Muscle of leg (tissue), 11 donors: ENCODE results near the gene PIP5K1B. TPM values are rescaled to one million over a fixed set of nuclear protein-coding genes. Genes with fewer than 3 reads are reported as not detected.

ENCODE experiments used
- DNase-seq: peaks from one replicate; pipeline ENCODE4 v3.0.0; 2013
- H3K27ac ChIP-seq: one replicate; pipeline ENCODE4 v1.5.1; 2013; ENCODE audit warnings: mild to moderate bottlenecking, low read length, control low read depth
- H3K27me3 ChIP-seq: one replicate; pipeline ENCODE4 v1.6.1; 2013; ENCODE audit warnings: low read length; ENCODE audit not compliant: control insufficient read depth, insufficient read depth
- H3K36me3 ChIP-seq: one replicate; pipeline ENCODE4 v1.6.1; 2013; ENCODE audit warnings: low read length; ENCODE audit not compliant: control insufficient read depth, insufficient read depth
- H3K4me1 ChIP-seq: one replicate; pipeline ENCODE4 v1.6.1; 2013; ENCODE audit warnings: low read length; ENCODE audit not compliant: control insufficient read depth, insufficient read depth
- H3K4me3 ChIP-seq: one replicate; pipeline ENCODE4 v1.5.1; 2013; ENCODE audit warnings: low read length, control low read depth
- H3K9me3 ChIP-seq: replicated peaks from 2 replicates; pipeline ENCODE4 v1.6.1; 2013; ENCODE audit warnings: low read depth, low read length; ENCODE audit not compliant: control insufficient read depth
- WGBS: methylation state at CpG from one replicate; pipeline ENCODE4 v1.1.5; 2013; ENCODE audit warnings: missing lambda C conversion rate; ENCODE audit not compliant: insufficient coverage; 5-methylcytosine and 5-hydroxymethylcytosine counted together
- polyA plus RNA-seq, 8 donors: library from polyadenylated mRNA; unstranded; fragments of 120-200 nt; gene quantifications; one replicate each; pipeline versions ENCODE4 v1.2.1 to v1.2.3, GENCODE V29; 2013; ENCODE audit warnings: inconsistent platforms in 1 of 8, low replicate concordance in 1 of 8; ENCODE audit not compliant: insufficient read length in 8 of 8, insufficient read depth in 1 of 8
- total RNA-seq: library from RNA; stranded (reverse); fragments of 120-200 nt; gene quantifications from one replicate; pipeline ENCODE4 v1.2.4, GENCODE V29; 2013

PIP5K1B gene
- total and polyA plus RNA-seq, 9 donors, result 0.91 to 3.1 (median 1.3) TPM

DNA sequence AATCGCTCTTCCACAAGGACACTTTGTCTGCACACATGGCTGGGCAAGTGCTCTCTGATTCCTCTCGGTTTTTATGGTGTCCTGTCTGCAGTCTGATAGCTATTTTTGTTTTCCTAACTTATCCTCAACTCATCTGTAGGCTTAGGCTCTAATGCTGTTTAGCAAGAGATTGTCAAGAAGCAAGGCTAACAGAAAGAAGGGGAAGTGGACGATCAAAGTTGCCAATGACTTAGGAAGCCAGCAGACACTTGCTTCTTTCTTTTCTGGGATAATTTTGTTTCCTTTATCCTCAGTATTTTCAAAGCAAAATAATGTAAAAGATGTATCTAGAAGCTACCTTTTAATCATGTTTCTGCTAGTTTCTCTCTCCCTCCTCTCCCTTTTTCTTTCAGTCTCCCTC lies 178.2 kb downstream of the PIP5K1B start:
- WGBS, result 80% methylated on average over 1 of the region's 3 CpGs
- Histone ChIP-seq H3K27me3 (no peaks in the 10 kb centered on the region), H3K36me3 (no peaks in the 10 kb centered on the region), H3K4me3 (no peak overlapping the region), H3K4me1 (no peaks in the 10 kb centered on the region), H3K27ac (no peak overlapping the region), H3K9me3 (no peaks in the 10 kb centered on the region)
- no peak for DNase-seq

GRCh38 chr9:68887232-68887631 lies 182.2 kb downstream of the PIP5K1B start:
- Histone ChIP-seq H3K36me3 (no peaks in the 10 kb centered on the region), H3K9me3 (no peaks in the 10 kb centered on the region), H3K4me1 (no peaks in the 10 kb centered on the region), H3K27ac (no peak overlapping the region), H3K4me3 (no peak overlapping the region), H3K27me3 (no peaks in the 10 kb centered on the region)
- WGBS, result no CpG with 5 or more reads among the region's 1 CpG
- DNase-seq, result no peak

- Histone ChIP-seq H3K4me1 (peaks cover 19% of the 10 kb centered on the region), H3K27me3 (no peaks in the 10 kb centered on the region), H3K27ac (no peak overlapping the region), H3K36me3 (no peaks in the 10 kb centered on the region), H3K9me3 (no peaks in the 10 kb centered on the region), H3K4me3 (no peak overlapping the region)
- WGBS, result 90% methylated on average over 4 of the region's 7 CpGs
- no peak for DNase-seq
These were observed 189.5 kb downstream of the PIP5K1B start for GRCh38 chr9:68894502-68894901.

- Histone ChIP-seq H3K27ac (peak overlapping the region; percentile 38), H3K27me3 (no peaks in the 10 kb centered on the region), H3K4me1 (peaks cover 19% of the 10 kb centered on the region), H3K36me3 (no peaks in the 10 kb centered on the region), H3K9me3 (no peaks in the 10 kb centered on the region), H3K4me3 (no peak overlapping the region)
- peak; percentile 36 for DNase-seq
- WGBS, result no CpG with 5 or more reads among the region's 6 CpGs
These were observed 190.9 kb downstream of the PIP5K1B start for GRCh38 chr9:68895741-68896478.

DNA sequence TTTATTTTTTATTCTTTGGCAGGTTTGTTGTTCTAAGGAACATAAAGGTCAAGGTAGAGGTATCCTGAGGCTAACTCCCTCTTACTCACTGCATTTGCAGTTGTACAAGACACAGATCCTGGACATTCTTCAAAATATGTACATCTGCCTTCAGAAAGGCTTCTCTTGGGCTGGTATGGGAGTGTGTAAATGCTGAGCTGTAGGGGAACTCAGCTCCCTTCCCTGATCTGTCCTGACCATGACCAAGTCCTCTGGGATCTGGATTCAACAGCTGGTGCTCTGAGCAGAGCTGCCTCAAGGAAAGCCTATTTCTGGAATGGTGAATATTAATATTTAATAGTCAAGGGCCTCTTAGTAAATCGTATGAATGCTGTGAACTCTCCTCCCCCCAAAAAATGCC lies 191.4 kb downstream of the PIP5K1B start:
- no CpG with 5 or more reads among the region's 1 CpG for WGBS
- Histone ChIP-seq H3K36me3 (no peaks in the 10 kb centered on the region), H3K9me3 (no peaks in the 10 kb centered on the region), H3K4me3 (no peak overlapping the region), H3K27ac (peak overlapping the region; percentile 24), H3K4me1 (peaks cover 19% of the 10 kb centered on the region), H3K27me3 (no peaks in the 10 kb centered on the region)
- DNase-seq, result peak; percentile 55

GRCh38 chr9:68897577-68898145 lies 192.6 kb downstream of the PIP5K1B start:
- H3K27me3 ChIP-seq, result no peaks in the 10 kb centered on the region
- no peak overlapping the region for H3K27ac ChIP-seq
- DNase-seq, result peak; percentile 37
- no peaks in the 10 kb centered on the region for H3K36me3 ChIP-seq
- peaks cover 19% of the 10 kb centered on the region for H3K4me1 ChIP-seq
- H3K9me3 ChIP-seq, result no peaks in the 10 kb centered on the region
- WGBS, result 8% methylated on average over 5 of the region's 5 CpGs
- no peak overlapping the region for H3K4me3 ChIP-seq

GRCh38 chr9:68898781-68899439 lies 193.9 kb downstream of the PIP5K1B start:
- peak; percentile 17 for DNase-seq

DNA sequence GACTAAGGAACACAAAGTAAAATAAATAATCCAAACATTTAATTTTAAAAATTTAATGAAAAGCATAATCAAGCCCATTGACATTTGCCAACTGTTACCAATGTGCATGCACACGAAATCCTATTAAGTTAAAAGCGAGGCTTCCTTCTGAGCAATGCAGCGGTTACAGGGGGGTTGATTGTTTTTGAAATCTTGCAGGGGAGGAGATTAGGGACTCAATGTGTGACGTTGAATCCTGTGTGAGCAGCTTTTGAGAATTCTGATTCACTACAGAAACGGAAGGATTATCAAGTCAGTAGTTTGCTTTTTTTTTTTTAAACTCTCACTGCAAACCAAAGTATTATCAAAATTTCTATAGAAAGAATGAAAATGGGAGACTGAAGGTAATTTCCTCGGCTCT lies 199.4 kb downstream of the PIP5K1B start:
- no peaks in the 10 kb centered on the region for H3K4me1 ChIP-seq
- no peaks in the 10 kb centered on the region for H3K27me3 ChIP-seq
- H3K36me3 ChIP-seq, result no peaks in the 10 kb centered on the region
- H3K27ac ChIP-seq, result no peak overlapping the region
- WGBS, result no CpG with 5 or more reads among the region's 6 CpGs
- H3K9me3 ChIP-seq, result no peaks in the 10 kb centered on the region
- no peak overlapping the region for H3K4me3 ChIP-seq
- DNase-seq, result no peak

More at GRCh38 chr9:68898781-68899439, 193.9 kb downstream of the PIP5K1B start:
- Histone ChIP-seq H3K4me1 (peaks cover 19% of the 10 kb centered on the region), H3K27ac (no peak overlapping the region), H3K9me3 (no peaks in the 10 kb centered on the region), H3K36me3 (no peaks in the 10 kb centered on the region), H3K27me3 (no peaks in the 10 kb centered on the region), H3K4me3 (no peak overlapping the region)
- WGBS, result 40% methylated on average over 6 of the region's 6 CpGs

- H3K27ac ChIP-seq, result no peak overlapping the region
- WGBS, result 55% methylated on average over 2 of the region's 3 CpGs
- no peaks in the 10 kb centered on the region for H3K4me1 ChIP-seq
- no peak overlapping the region for H3K4me3 ChIP-seq
- H3K27me3 ChIP-seq, result no peaks in the 10 kb centered on the region
- H3K9me3 ChIP-seq, result no peaks in the 10 kb centered on the region
- no peaks in the 10 kb centered on the region for H3K36me3 ChIP-seq
- DNase-seq, result no peak
These were observed 200.1 kb downstream of the PIP5K1B start for GRCh38 chr9:68905129-68905528.

DNA sequence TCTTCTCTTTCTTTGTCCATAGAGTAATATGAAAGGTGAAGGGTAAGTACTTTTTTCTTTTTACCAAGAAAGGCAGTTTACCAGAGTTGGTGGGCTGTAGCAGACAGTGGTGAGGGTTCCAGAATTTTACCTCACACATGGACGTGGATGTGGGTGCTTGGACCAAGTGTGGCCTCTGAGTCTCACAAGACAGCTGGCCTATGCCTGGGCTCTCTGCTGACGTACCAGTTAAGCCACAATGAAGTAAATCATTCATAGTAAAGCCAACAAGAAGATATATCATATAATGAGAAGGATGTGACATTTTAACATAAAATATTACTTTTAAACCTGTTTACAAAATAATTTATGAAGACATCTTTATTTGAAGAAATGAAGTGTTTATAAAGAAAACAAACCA lies 202.9 kb downstream of the PIP5K1B start:
- no CpG with 5 or more reads among the region's 2 CpGs for whole genome bisulfite sequencing
- no peaks in the 10 kb centered on the region for H3K27me3 ChIP-seq

More for the DNA sequence above, 202.9 kb downstream of the PIP5K1B start:
- H3K36me3 ChIP-seq, result no peaks in the 10 kb centered on the region
- no peak overlapping the region for H3K4me3 ChIP-seq
- no peak for DNase-seq
- H3K27ac ChIP-seq, result no peak overlapping the region
- H3K4me1 ChIP-seq, result no peaks in the 10 kb centered on the region
- H3K9me3 ChIP-seq, result no peaks in the 10 kb centered on the region
